ENCODE data around the gene IL1RAPL1. TPM values are rescaled to one million over a fixed set of nuclear protein-coding genes. Genes with fewer than 3 reads are reported as not detected.

The IL1RAPL1 gene
- total RNA-seq, 2 experiments from 2014 or later: not detected

- CTCF ChIA-PET: no interaction called here
- H3K27ac Mint-ChIP-seq: no peak overlapping the region
- H3K36me3 Mint-ChIP-seq (ENCODE audit: low read depth): no peaks in the 10 kb centered on the region
- H3K4me3 Mint-ChIP-seq: no peak overlapping the region
- no peaks in the 10 kb centered on the region for H3K9me3 Mint-ChIP-seq
- DNase-seq: no peak
- intact Hi-C loops (cut with micrococcal nuclease): no loop called here
- H3K4me1 Mint-ChIP-seq (ENCODE audit: low read depth): no peaks in the 10 kb centered on the region
- H3K27me3 Mint-ChIP-seq (ENCODE audit: low read depth): no peaks in the 10 kb centered on the region
Observed at GRCh38 chrX:29496636-29497180, 909.5 kb downstream of the IL1RAPL1 start.

- Mint-ChIP-seq H3K9me3 (no peaks in the 10 kb centered on the region), H3K27ac (no peak overlapping the region), H3K27me3 (ENCODE audit: low read depth) (no peaks in the 10 kb centered on the region), H3K36me3 (ENCODE audit: low read depth) (no peaks in the 10 kb centered on the region), H3K4me3 (no peak overlapping the region), H3K4me1 (ENCODE audit: low read depth) (no peaks in the 10 kb centered on the region)
- intact Hi-C loops (cut with micrococcal nuclease): no loop called here
- DNase-seq: no peak
- CTCF ChIA-PET: no interaction called here
Observed at GRCh38 chrX:29506729-29507128, 919.5 kb downstream of the IL1RAPL1 start.

- H3K4me3 Mint-ChIP-seq: no peak overlapping the region
- H3K4me1 Mint-ChIP-seq (ENCODE audit: low read depth): no peaks in the 10 kb centered on the region
- intact Hi-C loops (cut with micrococcal nuclease): no loop called here
- no peak overlapping the region for H3K27ac Mint-ChIP-seq
- H3K36me3 Mint-ChIP-seq (ENCODE audit: low read depth): no peaks in the 10 kb centered on the region
- no peaks in the 10 kb centered on the region for H3K9me3 Mint-ChIP-seq
- no peak for DNase-seq
- H3K27me3 Mint-ChIP-seq (ENCODE audit: low read depth): no peaks in the 10 kb centered on the region
- CTCF ChIA-PET: no interaction called here
Observed at GRCh38 chrX:29518100-29518499, 930.9 kb downstream of the IL1RAPL1 start.

GRCh38 chrX:29528281-29528680 lies 941.0 kb downstream of the IL1RAPL1 start:
- no peaks in the 10 kb centered on the region for H3K4me1 Mint-ChIP-seq (ENCODE audit: low read depth)
- intact Hi-C loops (cut with micrococcal nuclease): no loop called here
- H3K4me3 Mint-ChIP-seq: no peak overlapping the region
- H3K27me3 Mint-ChIP-seq (ENCODE audit: low read depth): no peaks in the 10 kb centered on the region
- H3K27ac Mint-ChIP-seq: no peak overlapping the region
- H3K9me3 Mint-ChIP-seq: no peaks in the 10 kb centered on the region
- CTCF ChIA-PET: no interaction called here
- no peak for DNase-seq
- no peaks in the 10 kb centered on the region for H3K36me3 Mint-ChIP-seq (ENCODE audit: low read depth)

- H3K27ac Mint-ChIP-seq: no peak overlapping the region
- no peaks in the 10 kb centered on the region for H3K9me3 Mint-ChIP-seq
- no peak overlapping the region for H3K4me3 Mint-ChIP-seq
- CTCF ChIA-PET: no interaction called here
- intact Hi-C loops (cut with micrococcal nuclease): no loop called here
- H3K4me1 Mint-ChIP-seq (ENCODE audit: low read depth): no peaks in the 10 kb centered on the region
- H3K27me3 Mint-ChIP-seq (ENCODE audit: low read depth): no peaks in the 10 kb centered on the region
- no peaks in the 10 kb centered on the region for H3K36me3 Mint-ChIP-seq (ENCODE audit: low read depth)
- DNase-seq: no peak
Observed at GRCh38 chrX:29530501-29530900, 943.3 kb downstream of the IL1RAPL1 start.

GRCh38 chrX:29531336-29531735 lies 944.1 kb downstream of the IL1RAPL1 start:
- Mint-ChIP-seq H3K27me3 (ENCODE audit: low read depth) (no peaks in the 10 kb centered on the region), H3K4me1 (ENCODE audit: low read depth) (no peaks in the 10 kb centered on the region), H3K4me3 (no peak overlapping the region), H3K36me3 (ENCODE audit: low read depth) (no peaks in the 10 kb centered on the region), H3K27ac (no peak overlapping the region), H3K9me3 (no peaks in the 10 kb centered on the region)
- intact Hi-C loops (cut with micrococcal nuclease): no loop called here
- CTCF ChIA-PET: no interaction called here
- DNase-seq: no peak

GRCh38 chrX:29535212-29536162 lies 948.2 kb downstream of the IL1RAPL1 start:
- CTCF ChIA-PET: no interaction called here
- no peak for DNase-seq
- Mint-ChIP-seq H3K36me3 (ENCODE audit: low read depth) (no peaks in the 10 kb centered on the region), H3K4me1 (ENCODE audit: low read depth) (no peaks in the 10 kb centered on the region), H3K9me3 (no peaks in the 10 kb centered on the region), H3K4me3 (no peak overlapping the region), H3K27me3 (ENCODE audit: low read depth) (no peaks in the 10 kb centered on the region), H3K27ac (no peak overlapping the region)
- intact Hi-C loops (cut with micrococcal nuclease): no loop called here

GRCh38 chrX:29541038-29541437 lies 953.8 kb downstream of the IL1RAPL1 start:
- DNase-seq: no peak
- intact Hi-C loops (cut with micrococcal nuclease): no loop called here
- no peaks in the 10 kb centered on the region for H3K27me3 Mint-ChIP-seq (ENCODE audit: low read depth)
- H3K4me3 Mint-ChIP-seq: no peak overlapping the region
- H3K27ac Mint-ChIP-seq: no peak overlapping the region
- CTCF ChIA-PET: no interaction called here
- H3K36me3 Mint-ChIP-seq (ENCODE audit: low read depth): no peaks in the 10 kb centered on the region
- no peaks in the 10 kb centered on the region for H3K9me3 Mint-ChIP-seq
- H3K4me1 Mint-ChIP-seq (ENCODE audit: low read depth): no peaks in the 10 kb centered on the region

- H3K27ac Mint-ChIP-seq: no peak overlapping the region
- H3K9me3 Mint-ChIP-seq: no peaks in the 10 kb centered on the region
- intact Hi-C loops (cut with micrococcal nuclease): no loop called here
- no peaks in the 10 kb centered on the region for H3K4me1 Mint-ChIP-seq (ENCODE audit: low read depth)
- H3K4me3 Mint-ChIP-seq: no peak overlapping the region
- CTCF ChIA-PET: no interaction called here
- DNase-seq: no peak
- H3K36me3 Mint-ChIP-seq (ENCODE audit: low read depth): no peaks in the 10 kb centered on the region
- H3K27me3 Mint-ChIP-seq (ENCODE audit: low read depth): no peaks in the 10 kb centered on the region
Observed at GRCh38 chrX:29542152-29542551, 954.9 kb downstream of the IL1RAPL1 start.

- Mint-ChIP-seq H3K4me1 (ENCODE audit: low read depth) (no peaks in the 10 kb centered on the region), H3K9me3 (peaks cover 2% of the 10 kb centered on the region), H3K27ac (no peak overlapping the region), H3K36me3 (ENCODE audit: low read depth) (no peaks in the 10 kb centered on the region), H3K4me3 (no peak overlapping the region), H3K27me3 (ENCODE audit: low read depth) (no peaks in the 10 kb centered on the region)
- intact Hi-C loops (cut with micrococcal nuclease): no loop called here
- CTCF ChIA-PET: no interaction called here
- DNase-seq: no peak
Observed at GRCh38 chrX:29545878-29546277, 958.6 kb downstream of the IL1RAPL1 start.

- H3K27me3 Mint-ChIP-seq (ENCODE audit: low read depth): no peaks in the 10 kb centered on the region
- H3K4me3 Mint-ChIP-seq: no peak overlapping the region
- intact Hi-C loops (cut with micrococcal nuclease): no loop called here
- no peaks in the 10 kb centered on the region for H3K4me1 Mint-ChIP-seq (ENCODE audit: low read depth)
- CTCF ChIA-PET: no interaction called here
- H3K36me3 Mint-ChIP-seq (ENCODE audit: low read depth): no peaks in the 10 kb centered on the region
- H3K27ac Mint-ChIP-seq: no peak overlapping the region
- DNase-seq: no peak
- H3K9me3 Mint-ChIP-seq: peaks cover 3% of the 10 kb centered on the region
Observed at GRCh38 chrX:29547877-29548276, 960.6 kb downstream of the IL1RAPL1 start.

- DNase-seq: no peak
- intact Hi-C loops (cut with micrococcal nuclease): no loop called here
- H3K36me3 Mint-ChIP-seq (ENCODE audit: low read depth): no peaks in the 10 kb centered on the region
- H3K4me3 Mint-ChIP-seq: no peak overlapping the region
- H3K27me3 Mint-ChIP-seq (ENCODE audit: low read depth): no peaks in the 10 kb centered on the region
- CTCF ChIA-PET: no interaction called here
- peaks cover 6% of the 10 kb centered on the region for H3K9me3 Mint-ChIP-seq
- H3K4me1 Mint-ChIP-seq (ENCODE audit: low read depth): no peaks in the 10 kb centered on the region
- H3K27ac Mint-ChIP-seq: no peak overlapping the region
Observed at GRCh38 chrX:29553542-29553941, 966.3 kb downstream of the IL1RAPL1 start.

- CTCF ChIA-PET: no interaction called here
- H3K36me3 Mint-ChIP-seq (ENCODE audit: low read depth): no peaks in the 10 kb centered on the region
- no peak overlapping the region for H3K4me3 Mint-ChIP-seq
- intact Hi-C loops (cut with micrococcal nuclease): no loop called here
- H3K27me3 Mint-ChIP-seq (ENCODE audit: low read depth): no peaks in the 10 kb centered on the region
- peaks cover 7% of the 10 kb centered on the region for H3K9me3 Mint-ChIP-seq
- no peaks in the 10 kb centered on the region for H3K4me1 Mint-ChIP-seq (ENCODE audit: low read depth)
- no peak overlapping the region for H3K27ac Mint-ChIP-seq
- no peak for DNase-seq
Observed at GRCh38 chrX:29555465-29556091, 968.3 kb downstream of the IL1RAPL1 start.
